Activated CD4-positive, alpha-beta T cell treated with anti-CD3 and anti-CD28 coated beads for 48 hours (primary cell): ENCODE measurements around the gene TMEM132D.
"Not testable (repeated sequence)": the region's sequence is repeated elsewhere in the genome, so short reads cannot be mapped to it uniquely, and the experiment has no call there.

ENCODE experiments used
- DNase-seq: peaks from one replicate; pipeline ENCODE4 v3.0.0-alpha.2; 2020

Gene TMEM132D

DNA sequence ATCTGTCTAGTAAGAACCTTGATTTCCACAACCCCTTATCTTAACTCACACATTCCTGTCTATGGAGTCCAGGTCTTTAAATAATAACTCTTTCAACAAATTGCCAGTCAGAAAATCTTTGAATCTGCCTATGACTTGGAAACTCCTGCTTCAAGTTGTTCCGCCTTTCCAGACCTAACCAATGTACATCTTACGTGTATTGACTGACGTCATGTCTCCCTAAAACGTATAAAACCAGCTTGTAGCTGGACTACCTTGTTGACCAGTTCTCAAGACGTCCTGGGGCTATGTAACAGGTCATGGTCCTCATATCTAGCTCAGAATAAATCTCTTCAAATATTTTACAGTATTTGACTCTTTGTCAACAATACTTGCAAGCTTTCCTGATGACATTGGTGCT is 337.0 kb downstream of the TMEM132D start:
- no peak for DNase-seq

DNA sequence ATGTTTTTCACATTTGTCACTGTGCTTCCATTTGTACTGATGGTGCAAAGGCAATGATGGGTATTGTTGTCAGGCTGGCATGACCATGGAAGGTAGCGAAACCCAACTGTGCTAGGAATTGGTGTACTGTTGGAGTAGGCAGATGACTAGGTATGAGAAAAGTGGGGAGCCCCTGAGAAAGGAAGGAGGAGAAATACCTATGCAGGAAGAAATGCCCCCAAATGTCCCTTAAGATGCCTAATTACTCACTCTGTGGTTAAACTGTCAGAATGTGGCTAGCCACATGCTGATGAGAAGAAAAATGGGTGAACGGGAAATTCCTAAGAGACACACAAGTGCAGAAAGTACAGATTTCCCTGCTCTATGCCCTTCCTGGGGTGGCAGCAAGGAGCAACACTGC is 339.1 kb downstream of the TMEM132D start:
- DNase-seq: no peak

DNA sequence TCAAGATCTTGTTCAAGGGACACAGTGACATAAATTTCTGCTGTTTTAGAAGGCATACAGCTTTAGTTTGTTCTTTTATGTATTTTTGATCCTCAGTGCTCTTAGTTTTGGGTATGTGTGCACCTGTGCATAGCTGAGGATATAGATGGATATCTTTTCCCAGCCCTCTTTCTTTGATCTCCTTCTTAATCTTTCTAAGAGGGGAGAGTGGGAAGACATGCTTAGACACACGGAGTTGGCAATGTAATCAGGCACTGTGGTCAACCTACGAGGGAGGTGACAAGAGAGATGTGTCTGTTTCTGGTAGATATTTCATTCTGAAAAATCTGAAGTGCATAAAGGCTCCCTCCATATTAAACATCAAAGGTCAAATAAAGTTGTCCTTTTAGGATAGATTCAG is 340.6 kb downstream of the TMEM132D start:
- DNase-seq: no peak

DNA sequence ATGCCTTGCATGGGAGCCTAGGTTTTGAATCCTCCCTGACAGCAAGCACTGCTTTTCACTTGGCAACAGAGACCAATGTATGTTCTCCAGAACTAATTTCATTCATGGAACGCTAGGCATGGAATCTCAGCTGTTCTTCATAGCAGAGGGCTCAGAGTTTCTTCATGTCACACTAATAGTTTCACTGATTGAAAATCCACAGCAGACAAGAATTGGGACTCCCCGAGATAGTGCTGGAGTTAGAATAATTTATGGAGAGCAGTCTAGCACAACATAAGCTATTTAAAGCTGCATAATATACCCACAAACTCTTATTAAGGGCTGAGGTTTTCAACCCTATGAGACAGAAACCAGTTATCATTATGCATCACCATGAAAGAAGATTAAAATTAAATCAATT is 342.5 kb downstream of the TMEM132D start:
- no peak for DNase-seq

DNA sequence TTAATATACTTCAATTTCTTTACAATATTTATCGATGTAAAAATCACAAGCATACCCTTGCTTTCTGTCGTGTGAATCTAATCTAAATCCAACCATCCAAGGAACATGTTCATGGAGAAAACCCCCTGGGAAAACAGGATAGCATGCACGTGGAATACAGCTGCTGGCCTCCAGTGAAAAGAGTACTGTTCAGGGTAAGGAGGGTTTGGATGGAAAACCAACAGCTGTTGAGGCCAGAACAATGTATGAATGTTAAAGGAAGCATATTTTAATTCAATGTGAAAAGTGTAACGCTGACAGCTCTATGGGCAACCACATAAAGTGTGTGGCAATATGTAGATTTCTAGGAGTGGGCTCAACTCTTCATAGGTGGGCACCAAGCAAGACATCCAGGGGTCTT is 344.0 kb downstream of the TMEM132D start:
- no peak for DNase-seq

DNA sequence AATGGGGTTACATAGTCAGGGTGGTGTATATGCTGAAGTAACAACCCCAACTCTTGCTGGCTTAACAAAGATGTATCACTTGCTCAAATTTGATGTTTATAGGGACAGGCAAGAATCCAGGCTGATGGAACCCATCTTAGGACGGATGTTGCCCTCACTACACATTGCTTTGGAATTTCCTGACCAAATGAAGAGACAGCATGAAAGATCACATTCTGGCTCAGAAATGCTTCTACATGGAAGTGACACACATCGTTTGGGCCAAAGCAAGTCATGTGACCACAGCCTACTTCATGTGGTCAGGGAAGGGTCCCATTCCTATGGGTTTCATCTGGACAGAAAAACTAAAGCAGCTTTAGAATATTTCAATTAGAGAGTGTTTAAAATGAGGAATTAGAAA is 345.8 kb downstream of the TMEM132D start:
- DNase-seq: no peak

DNA sequence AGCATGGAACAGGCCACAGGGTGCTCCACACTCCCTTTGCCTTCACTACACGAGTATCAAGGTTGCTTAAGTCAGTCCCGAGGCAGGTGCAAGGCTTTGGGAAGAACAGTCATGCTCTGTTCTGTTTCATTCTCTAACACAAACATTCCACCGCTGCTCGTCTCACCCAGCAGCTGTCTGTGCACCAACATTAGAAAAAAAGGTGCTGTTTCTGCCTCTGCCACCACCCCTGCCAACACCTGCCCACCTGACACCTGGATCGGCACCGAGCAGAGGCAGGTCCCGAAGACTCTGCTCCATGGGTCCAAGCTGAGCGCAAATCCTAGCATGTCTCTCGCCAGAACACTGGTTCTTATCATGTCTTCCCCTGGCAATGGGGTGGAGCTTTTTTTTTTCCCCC is 347.7 kb downstream of the TMEM132D start:
- DNase-seq: no peak

DNA sequence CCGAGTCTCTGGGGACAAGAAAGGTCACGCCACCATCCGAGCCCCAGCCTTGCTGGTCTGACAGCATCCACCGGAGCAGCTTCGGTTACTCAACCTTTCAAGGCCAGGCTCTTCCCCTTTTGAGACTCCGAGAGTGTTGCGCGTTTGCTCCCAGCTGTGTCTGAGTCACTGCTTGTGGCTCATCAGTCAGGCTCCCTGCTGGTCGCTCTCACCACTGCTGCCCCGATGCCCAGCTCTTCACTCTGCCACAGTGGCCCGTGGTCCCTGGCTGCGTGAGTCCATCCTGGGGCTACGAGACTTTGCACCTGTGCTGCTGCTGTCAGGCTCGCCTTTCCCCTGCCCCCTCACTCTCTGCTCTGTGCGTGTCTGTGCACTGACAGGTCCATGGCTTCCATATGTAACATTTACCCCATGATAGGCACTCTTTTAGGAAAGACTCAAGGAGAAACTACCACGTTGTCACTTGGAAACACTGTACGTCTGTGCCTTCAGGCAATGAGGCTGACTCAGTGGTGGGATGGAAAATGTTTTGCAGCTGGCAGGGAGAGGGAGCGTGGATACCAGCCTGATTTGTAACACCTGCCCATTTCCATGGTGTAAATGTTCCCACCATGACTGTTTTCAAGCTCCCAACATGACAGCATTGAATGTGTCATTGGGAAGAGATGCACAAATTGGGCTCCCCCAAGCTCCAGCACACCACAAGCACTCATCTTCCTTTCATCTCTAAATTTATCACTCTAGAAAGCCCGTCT is 350.7 kb downstream of the TMEM132D start:
- DNase-seq: no peak

DNA sequence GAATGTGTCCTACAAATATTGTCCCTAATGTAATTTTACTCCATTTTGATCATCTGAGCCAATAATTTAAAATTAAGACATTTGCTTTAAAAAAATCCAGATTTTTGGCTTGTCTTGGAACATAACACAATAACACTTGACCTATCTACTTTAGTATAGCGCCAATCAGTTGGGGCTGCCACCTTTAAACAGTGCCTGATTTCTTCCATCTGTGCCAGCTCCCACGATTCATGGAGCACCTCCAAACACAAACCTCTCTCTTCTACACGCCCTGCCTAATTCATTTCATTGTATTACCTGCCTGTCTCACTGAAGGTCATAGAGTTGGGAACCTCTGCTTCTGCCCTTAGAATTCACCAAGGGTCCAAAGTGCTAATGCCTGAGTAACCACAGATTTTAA is 352.4 kb downstream of the TMEM132D start:
- DNase-seq: no peak

DNA sequence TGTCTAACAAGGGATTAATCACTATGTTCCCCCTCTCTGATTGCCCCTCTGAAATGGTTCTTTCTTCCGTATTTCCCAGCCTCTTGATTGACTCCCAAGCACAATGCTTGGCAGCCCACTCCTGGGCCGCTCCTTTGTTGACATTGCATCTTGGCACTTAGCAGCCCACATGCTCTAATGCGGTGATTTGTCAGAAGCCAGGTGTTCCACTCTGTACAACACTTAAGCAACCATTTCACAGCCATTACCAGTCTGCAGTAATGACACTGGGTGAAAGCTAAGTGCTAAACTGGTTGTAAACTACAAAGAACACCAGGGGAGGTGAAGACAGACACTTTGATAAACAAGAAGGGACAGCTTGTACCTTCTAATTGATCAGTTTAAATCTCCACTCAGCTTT is 353.5 kb downstream of the TMEM132D start:
- no peak for DNase-seq

DNA sequence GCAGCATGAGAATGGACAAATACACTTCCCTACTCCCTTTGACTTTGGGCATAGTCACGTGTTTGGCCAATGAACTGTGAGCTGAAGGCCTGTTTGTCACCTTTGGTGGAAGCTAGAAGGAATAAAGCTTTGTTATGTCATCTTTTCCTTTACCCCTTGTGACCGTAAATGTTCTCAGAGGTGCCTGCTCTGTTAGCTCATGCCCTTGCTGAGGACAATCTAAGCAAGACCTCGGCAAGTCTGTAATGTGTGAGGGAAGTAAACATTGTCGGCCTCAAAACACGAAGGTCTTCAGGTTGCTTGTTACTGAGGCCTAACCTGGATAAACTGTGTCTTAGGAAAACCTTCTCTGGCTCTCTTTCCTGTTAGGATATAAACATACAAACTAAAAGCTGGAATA is 354.2 kb downstream of the TMEM132D start:
- no peak for DNase-seq

DNA sequence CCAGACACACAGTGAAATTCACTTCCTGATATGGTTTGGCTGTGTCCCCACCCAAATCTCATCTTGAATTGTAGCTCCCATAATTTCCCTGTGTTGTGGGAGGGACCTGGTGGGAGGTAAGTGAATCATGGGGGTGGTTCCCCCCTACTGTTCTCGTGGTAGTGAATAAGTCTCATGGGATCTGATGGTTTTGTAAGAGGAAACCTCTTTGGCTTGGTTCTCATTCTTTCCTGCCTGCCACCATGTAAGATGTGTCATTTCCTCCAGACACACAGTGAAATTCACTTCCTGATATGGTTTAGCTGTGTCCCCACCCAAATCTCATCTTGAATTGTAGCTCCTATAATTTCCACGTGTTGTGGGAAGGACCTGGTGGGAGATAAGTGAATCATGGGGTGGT is 354.8 kb downstream of the TMEM132D start:
- not testable (repeated sequence) for DNase-seq

DNA sequence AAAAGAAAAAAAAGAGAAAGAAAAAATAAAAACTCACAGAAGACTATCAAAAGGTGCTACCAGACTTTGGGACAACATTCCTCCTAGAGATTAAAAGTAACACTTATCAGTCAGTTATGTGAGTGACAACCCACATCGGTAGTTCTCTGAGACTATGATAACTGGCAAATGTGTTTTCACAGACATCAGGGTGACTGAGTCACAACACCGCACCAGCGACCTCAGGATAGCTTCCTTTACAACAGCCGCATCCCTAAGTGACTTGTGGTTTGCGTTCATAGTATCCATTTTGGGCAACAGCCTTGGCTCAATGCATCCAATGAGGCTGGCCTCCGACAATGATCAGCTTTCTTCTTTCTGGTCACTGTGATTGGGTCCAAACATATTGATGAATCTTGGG is 359.1 kb downstream of the TMEM132D start:
- no peak for DNase-seq

DNA sequence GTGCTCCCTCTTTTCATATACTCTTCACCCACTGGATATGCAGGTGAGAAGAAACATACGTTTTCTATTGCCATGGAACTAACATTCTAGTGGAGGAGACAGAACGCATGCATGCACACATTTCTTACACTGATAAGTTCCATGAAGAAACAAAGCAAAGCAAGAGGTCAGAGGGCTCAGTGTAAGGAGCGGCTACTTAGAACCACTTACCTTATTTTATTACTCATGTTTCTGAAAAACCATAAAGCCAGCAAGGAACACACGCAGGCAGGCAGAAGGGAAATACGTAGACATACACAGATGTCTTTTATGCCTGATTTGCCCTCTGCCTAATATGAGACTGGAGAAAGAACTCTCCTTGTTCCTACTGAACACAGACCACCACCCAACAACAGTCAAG is 362.9 kb downstream of the TMEM132D start:
- no peak for DNase-seq

DNA sequence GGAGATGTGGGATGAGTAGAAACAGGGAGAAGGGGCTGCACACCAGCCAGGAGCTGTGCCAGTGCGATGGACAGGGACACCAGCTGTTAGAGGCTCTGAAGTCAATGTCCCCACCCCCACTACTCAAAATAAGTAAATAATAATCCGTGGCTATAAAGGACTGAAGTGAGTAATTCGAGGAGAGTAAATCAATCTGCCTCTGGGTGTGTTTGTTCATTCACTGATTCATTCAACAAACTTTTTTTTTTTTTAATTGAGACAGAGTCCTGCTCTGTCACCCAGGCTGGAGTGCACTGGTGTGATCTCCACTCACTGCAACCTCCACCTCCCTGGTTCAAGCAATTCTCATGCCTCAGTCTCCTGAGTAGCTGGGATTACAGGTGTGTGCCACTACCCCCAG is 363.6 kb downstream of the TMEM132D start:
- no peak for DNase-seq

DNA sequence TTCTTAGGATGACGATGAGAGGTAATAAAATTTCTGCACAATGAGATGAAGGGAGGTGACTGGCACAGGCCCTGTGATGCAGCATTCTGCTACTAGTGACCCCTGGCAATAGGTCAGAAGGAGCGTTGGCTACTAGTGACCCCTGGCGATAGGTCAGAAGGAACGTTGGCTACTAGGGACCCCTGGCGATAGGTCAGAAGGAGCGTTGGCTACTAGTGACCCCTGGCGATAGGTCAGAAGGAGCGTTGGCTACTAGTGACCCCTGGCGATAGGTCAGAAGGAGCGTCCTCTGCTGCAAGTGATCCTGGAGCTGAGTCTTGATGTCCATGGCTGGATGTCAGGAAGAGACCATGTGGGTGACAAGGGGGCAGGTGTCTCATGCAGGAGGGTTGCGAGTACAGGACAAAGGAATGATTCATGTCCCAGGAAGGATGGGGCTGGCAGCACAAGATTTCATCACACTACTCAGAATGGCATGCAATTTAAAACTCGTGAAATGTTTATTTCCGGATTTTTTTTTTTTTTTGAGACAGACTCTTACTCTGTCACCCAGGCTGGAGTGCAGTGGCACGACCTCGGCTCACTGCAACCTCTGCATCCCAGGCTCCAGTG is 365.0 kb downstream of the TMEM132D start:
- not testable (repeated sequence) for DNase-seq

DNA sequence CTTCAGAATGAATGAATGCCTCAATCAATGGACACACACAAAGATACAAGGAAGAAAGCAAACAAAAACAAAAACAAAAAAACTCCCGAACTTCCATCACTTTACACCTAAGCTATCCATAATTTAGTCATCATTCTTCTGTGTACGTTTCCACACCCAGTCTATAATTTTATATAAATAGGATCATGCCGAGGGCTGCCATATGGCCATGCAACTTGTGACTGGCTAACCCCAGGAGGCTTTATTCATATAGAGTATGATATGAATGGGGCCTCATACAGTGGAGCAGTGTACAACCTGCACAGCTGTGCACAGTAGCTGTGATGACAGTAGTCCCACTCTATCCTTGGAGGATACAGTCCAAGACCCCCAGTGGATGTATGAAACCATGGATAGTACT is 365.7 kb downstream of the TMEM132D start:
- DNase-seq: no peak

DNA sequence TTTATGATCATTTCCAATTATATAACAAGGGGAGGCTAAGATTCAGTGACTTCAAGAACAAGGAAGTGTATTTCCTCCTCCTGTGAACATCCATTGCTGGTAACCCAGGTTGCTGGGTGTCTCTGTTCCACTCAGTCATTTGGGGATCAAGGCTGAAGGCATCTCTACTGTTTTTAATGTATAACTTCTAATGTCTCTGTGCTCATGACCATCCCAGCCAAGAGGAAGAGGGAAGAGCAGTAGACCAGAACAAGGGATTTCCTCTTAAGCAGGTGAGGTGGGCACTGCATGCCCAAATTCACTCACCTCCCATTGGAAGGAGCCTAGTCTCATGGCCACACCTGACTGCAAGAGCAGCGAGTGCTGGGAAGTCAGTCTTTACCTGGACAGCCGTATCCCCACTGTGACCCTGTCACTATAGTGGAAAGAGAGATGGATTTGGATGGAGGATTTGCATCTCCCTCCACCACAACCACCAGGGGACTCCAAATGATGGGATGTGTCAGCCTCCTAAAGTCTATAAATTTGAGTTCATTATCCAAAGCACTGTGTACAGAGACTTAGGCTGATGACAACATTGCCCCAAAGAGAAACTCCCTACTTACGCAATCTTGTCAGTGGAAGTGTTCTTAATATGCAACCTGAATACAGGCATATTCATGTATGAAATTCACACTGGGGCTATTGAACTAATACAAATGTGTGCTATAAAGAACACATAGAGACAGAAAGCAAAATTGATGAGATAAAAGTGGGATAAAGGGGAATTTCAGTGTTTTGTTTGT is 368.7 kb downstream of the TMEM132D start:
- no peak for DNase-seq

DNA sequence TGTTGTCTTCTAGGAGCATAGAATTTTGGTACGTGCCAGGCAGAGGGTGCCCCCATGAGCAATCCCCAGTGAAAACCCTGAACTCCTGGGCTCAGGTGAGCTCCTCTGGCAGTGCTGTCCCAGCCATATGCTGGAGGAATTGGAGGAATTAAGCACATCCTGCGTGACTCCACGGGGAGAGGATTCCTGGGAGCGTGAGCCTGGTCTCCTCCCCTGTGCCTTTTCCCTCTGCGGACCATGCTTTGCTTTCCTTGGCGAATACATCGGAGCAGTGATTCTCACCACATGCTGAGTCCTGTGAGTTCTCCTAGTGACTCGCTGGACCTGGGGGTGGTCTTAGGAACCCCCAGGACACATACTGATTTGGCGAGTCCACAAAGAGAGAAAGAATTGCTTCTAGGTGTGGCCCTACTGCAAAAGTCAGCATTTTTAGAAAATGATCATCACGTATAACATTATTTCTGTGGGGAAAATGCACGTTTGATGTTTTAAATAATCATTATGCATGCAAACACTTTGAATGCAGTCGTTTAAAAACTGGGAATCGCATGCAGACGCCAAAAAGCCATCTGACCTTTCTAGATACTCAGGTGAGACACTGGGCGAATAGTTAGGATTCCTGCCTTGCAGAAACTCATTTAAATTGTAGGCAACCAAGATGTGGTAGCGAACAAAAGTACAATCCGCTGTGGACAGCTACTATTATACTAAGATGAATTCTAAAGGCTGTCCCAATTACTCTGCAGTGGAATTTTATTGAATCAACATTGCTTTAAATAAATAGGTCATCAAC is 370.9 kb downstream of the TMEM132D start:
- DNase-seq: no peak

DNA sequence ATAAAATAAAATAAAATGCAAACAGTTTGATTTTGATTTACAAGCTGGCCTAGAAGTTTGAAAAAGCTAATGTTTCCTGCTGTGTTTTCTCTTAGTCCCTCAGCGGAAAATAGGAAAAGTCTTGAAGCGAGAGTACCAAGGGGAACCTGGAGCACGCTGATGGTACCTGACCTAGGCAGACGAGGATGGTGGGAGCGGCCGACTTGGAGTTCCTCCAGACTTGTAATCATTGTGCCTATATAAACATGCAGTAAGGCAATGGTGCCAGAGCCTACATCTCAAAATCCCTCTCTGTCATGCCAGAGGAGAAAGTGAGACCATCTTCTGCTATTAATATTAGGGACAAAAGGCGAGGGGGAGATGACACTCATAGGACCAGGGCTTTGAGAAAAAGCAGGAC is 371.7 kb downstream of the TMEM132D start:
- no peak for DNase-seq

DNA sequence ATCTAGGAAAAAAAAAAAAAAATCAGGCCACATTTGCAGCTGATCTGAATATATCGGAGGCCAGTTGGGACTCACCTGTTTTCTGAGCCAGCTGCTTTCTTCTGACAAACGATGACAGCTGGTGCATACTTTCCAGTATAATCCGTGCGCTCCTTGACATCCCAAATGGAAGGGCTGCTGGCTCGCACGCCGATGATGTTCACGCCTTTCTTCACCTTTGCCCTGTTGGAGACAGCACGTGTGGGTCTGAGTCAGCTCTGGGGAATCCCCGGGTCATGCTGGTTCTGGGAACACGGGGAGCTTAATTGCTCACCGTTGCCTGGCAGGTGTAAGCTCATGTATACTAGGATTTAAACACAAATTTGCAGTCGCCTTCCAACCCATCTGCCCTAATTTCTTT is 372.8 kb downstream of the TMEM132D start:
- DNase-seq: no peak

DNA sequence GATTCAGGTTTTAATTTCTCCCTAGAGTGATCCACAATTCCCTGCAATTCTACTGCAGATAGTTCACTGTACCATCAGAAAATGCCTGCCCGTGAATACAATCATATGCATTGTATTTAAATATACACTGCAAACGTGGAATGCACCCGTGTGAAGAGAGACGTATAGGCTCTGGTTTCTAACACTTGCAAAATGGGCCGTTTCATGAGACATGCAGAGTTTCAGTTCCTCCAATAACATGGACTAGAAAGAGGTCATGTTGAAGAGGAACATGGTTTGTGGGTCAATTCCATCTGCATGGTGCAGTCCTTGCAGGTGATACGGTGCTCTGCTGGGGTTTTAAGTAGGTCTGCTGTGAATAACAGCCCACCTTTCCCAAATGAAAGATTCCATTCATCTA is 373.3 kb downstream of the TMEM132D start:
- DNase-seq: no peak

DNA sequence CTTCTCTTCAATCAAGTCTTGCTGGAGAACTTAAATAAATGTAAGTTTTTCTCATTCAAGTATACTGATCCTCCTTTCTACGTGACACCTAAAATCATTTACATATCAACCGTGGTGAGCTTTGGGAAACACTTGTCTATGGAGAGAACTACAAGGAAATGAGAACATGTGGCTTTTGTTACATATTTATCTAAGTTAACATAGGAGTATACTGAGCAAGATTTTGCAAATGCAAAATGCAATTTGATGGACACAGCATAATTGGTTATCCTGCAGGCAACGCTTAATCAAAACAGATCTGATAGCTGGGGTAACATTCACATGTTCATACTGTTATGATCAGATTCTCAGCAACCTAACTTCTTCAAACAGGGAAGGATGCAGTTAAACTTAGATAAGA is 376.3 kb downstream of the TMEM132D start:
- DNase-seq: no peak
